Stimulated activated CD4-positive, alpha-beta T cell treated with anti-CD3 and anti-CD28 coated beads, Interleukin-2, amount 100 ng/mL, for 48 hours (primary cell): ENCODE results near the gene KCNH2.

ENCODE experiments used
- DNase-seq, 2 donors: peaks; one replicate each; pipeline ENCODE4 v3.0.0-alpha.2; 2020

The KCNH2 gene

GRCh38 chr7:150959739-150960734, 18.1 kb downstream of the KCNH2 start:
- DNase-seq, result no peak

- DNase-seq, result no peak
Measured at GRCh38 chr7:150959081-150959480, 19.0 kb downstream of the KCNH2 start.

- DNase-seq, result no peak
Measured at GRCh38 chr7:150958597-150958996, 19.5 kb downstream of the KCNH2 start.

GRCh38 chr7:150958062-150958552, 20.0 kb downstream of the KCNH2 start:
- DNase-seq, result no peak

GRCh38 chr7:150957133-150958020, 20.7 kb downstream of the KCNH2 start:
- no peak for DNase-seq

- DNase-seq, result no peak
Measured at GRCh38 chr7:150956395-150957132, 21.6 kb downstream of the KCNH2 start.

- no peak for DNase-seq
Measured at GRCh38 chr7:150955519-150956394, 22.4 kb downstream of the KCNH2 start.

- no peak for DNase-seq
Measured at GRCh38 chr7:150954986-150955518, 23.1 kb downstream of the KCNH2 start.

GRCh38 chr7:150954201-150954985, 23.7 kb downstream of the KCNH2 start:
- DNase-seq, result no peak

GRCh38 chr7:150953061-150953997, 24.8 kb downstream of the KCNH2 start:
- DNase-seq, result no peak

GRCh38 chr7:150952331-150953050, 25.6 kb downstream of the KCNH2 start:
- no peak for DNase-seq

- DNase-seq, result no peak
Measured at GRCh38 chr7:150951521-150951920, 26.6 kb downstream of the KCNH2 start.

GRCh38 chr7:150951181-150951520, 27.0 kb downstream of the KCNH2 start:
- no peak for DNase-seq

GRCh38 chr7:150950496-150951180, 27.5 kb downstream of the KCNH2 start:
- no peak for DNase-seq

- no peak for DNase-seq
Measured at GRCh38 chr7:150949971-150950491, 28.1 kb downstream of the KCNH2 start.

GRCh38 chr7:150949564-150949963, 28.6 kb downstream of the KCNH2 start:
- DNase-seq, result no peak

GRCh38 chr7:150948791-150949251, 29.3 kb downstream of the KCNH2 start:
- no peak for DNase-seq
